Measurements from ENCODE around the gene SFRP5.

SFRP5 gene

GRCh38 chr10:97743169-97743943, 28.4 kb downstream of the SFRP5 start:
- no peak for TF ChIP-seq CTCF (IDR thresholded peaks at IDR 0.05; ENCODE audit: low read depth, low read length)
- no peak for DNase-seq (ENCODE audit: extremely low read depth, low read depth)

- DNase-seq (ENCODE audit: extremely low read depth, low read depth), result no peak
- no peak for TF ChIP-seq CTCF (IDR thresholded peaks at IDR 0.05; ENCODE audit: low read depth, low read length)
Measured at GRCh38 chr10:97740613-97741012, 31.2 kb downstream of the SFRP5 start.

- no peak for DNase-seq (ENCODE audit: extremely low read depth, low read depth)
- no peak for TF ChIP-seq CTCF (IDR thresholded peaks at IDR 0.05; ENCODE audit: low read depth, low read length)
Measured at GRCh38 chr10:97738616-97739015, 33.2 kb downstream of the SFRP5 start.

GRCh38 chr10:97737770-97738265, 34.0 kb downstream of the SFRP5 start:
- no peak for TF ChIP-seq CTCF (IDR thresholded peaks at IDR 0.05; ENCODE audit: low read depth, low read length)
- no peak for DNase-seq (ENCODE audit: extremely low read depth, low read depth)

- DNase-seq (ENCODE audit: extremely low read depth, low read depth), result peak; percentile 80
- TF ChIP-seq CTCF (IDR thresholded peaks at IDR 0.05; ENCODE audit: low read depth, low read length), result no peak
Measured at GRCh38 chr10:97736902-97737769, 34.7 kb downstream of the SFRP5 start, which contains the start of gene ZFYVE27. Gene ZFYVE27 (plus strand): TSS chr10:97737128. CDS start chr10:97738478, 1,350 bp downstream.

- TF ChIP-seq CTCF (IDR thresholded peaks at IDR 0.05; ENCODE audit: low read depth, low read length), result no peak
Measured at GRCh38 chr10:97736403-97736901, 35.3 kb downstream of the SFRP5 start.

More at GRCh38 chr10:97736403-97736901, 35.3 kb downstream of the SFRP5 start:
- DNase-seq (ENCODE audit: extremely low read depth, low read depth), result no peak

Measured in AG09319 (cell line).